ENCODE data around the gene CPA3.

Gene CPA3

GRCh38 chr3:148924562-148924961 lies 59.5 kb downstream of the CPA3 start:
- Mint-ChIP-seq H3K27me3 (peaks cover 4% of the 10 kb centered on the region), H3K9me3 (ENCODE audit: low read depth) (peaks cover 4% of the 10 kb centered on the region), H3K36me3 (no peaks in the 10 kb centered on the region), H3K4me3 (no peak overlapping the region), H3K4me1 (ENCODE audit: low read depth) (no peaks in the 10 kb centered on the region), H3K27ac (no peak overlapping the region)

- no peaks in the 10 kb centered on the region for H3K4me1 Mint-ChIP-seq (ENCODE audit: low read depth)
- H3K36me3 Mint-ChIP-seq = no peaks in the 10 kb centered on the region
- H3K27ac Mint-ChIP-seq = no peak overlapping the region
- H3K9me3 Mint-ChIP-seq (ENCODE audit: low read depth) = peaks cover 4% of the 10 kb centered on the region
- no peak overlapping the region for H3K4me3 Mint-ChIP-seq
- H3K27me3 Mint-ChIP-seq = peaks cover 3% of the 10 kb centered on the region
Observed at GRCh38 chr3:148925845-148926244, 60.7 kb downstream of the CPA3 start.

- H3K27ac Mint-ChIP-seq = no peak overlapping the region
- H3K27me3 Mint-ChIP-seq = no peaks in the 10 kb centered on the region
- no peaks in the 10 kb centered on the region for H3K4me1 Mint-ChIP-seq (ENCODE audit: low read depth)
- no peaks in the 10 kb centered on the region for H3K9me3 Mint-ChIP-seq (ENCODE audit: low read depth)
- no peak overlapping the region for H3K4me3 Mint-ChIP-seq
- H3K36me3 Mint-ChIP-seq = no peaks in the 10 kb centered on the region
Observed at GRCh38 chr3:148930752-148931151, 65.7 kb downstream of the CPA3 start.

DNA sequence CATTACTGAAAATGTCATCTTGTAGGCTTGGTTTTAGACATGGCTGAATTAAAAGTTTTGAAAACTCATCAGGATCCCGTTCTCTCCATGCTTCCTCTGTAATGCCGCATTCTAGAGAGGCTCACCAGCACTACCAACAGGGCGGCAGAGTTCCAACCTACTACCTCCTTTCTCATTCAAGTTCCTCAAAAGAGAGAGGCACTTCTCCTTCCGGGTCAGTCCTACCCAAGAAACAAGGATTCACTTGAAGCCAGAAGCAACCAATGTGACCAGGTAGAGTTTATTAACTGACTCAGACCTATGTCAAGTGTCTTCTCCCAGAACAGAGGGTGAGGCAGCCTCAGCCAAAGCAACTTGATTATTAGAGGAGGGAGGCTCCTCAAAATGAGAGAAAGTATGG lies 66.5 kb downstream of the CPA3 start:
- H3K4me3 Mint-ChIP-seq = no peak overlapping the region
- H3K4me1 Mint-ChIP-seq (ENCODE audit: low read depth) = no peaks in the 10 kb centered on the region
- H3K27me3 Mint-ChIP-seq = peaks cover 3% of the 10 kb centered on the region
- no peaks in the 10 kb centered on the region for H3K9me3 Mint-ChIP-seq (ENCODE audit: low read depth)
- H3K36me3 Mint-ChIP-seq = no peaks in the 10 kb centered on the region
- no peak overlapping the region for H3K27ac Mint-ChIP-seq

DNA sequence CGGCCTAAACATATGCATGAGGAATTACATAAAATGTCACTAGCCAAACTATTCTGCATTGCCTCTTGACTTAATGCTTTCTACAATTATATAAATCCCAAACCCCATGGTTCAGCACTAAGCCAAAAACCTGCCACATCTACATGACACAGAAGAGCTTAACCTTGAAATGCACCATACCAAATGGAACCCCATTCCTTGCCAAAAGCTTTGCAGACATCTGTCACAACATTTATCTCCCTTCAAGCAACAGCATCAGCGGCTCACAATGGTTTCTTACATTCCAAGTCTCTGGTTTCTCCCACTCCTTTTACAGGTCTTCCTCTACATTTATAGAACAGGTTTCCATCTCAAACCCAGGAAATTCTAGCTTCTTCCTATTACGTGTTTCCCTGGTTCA lies 67.9 kb downstream of the CPA3 start:
- H3K9me3 Mint-ChIP-seq (ENCODE audit: low read depth) = no peaks in the 10 kb centered on the region
- no peaks in the 10 kb centered on the region for H3K4me1 Mint-ChIP-seq (ENCODE audit: low read depth)
- H3K27me3 Mint-ChIP-seq = peaks cover 8% of the 10 kb centered on the region
- no peaks in the 10 kb centered on the region for H3K36me3 Mint-ChIP-seq
- H3K27ac Mint-ChIP-seq = no peak overlapping the region
- no peak overlapping the region for H3K4me3 Mint-ChIP-seq

GRCh38 chr3:148937467-148938255 lies 72.6 kb downstream of the CPA3 start:
- Mint-ChIP-seq H3K27ac (no peak overlapping the region), H3K4me3 (no peak overlapping the region), H3K9me3 (ENCODE audit: low read depth) (no peaks in the 10 kb centered on the region), H3K27me3 (peaks cover 11% of the 10 kb centered on the region), H3K36me3 (no peaks in the 10 kb centered on the region), H3K4me1 (ENCODE audit: low read depth) (no peaks in the 10 kb centered on the region)

DNA sequence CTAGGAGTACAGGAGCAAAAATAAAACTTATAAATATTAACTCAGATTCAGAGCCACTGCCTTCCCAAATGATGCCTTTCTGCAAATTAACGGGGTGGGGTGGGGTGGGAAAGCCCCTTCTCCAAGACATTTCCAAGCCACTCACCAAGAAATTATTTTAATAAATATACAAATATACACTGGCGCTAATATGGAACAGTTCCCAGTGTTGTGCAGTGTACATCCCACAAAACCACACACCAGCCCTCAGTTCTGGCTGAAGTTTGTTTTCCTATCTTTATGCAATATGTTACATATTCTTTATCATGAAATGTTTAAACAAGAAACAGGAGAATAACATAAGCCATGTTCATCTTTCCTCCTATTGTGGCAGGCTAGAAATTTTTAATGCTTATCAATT lies 73.2 kb downstream of the CPA3 start:
- H3K9me3 Mint-ChIP-seq (ENCODE audit: low read depth) = no peaks in the 10 kb centered on the region
- no peaks in the 10 kb centered on the region for H3K4me1 Mint-ChIP-seq (ENCODE audit: low read depth)
- H3K36me3 Mint-ChIP-seq = no peaks in the 10 kb centered on the region
- H3K27ac Mint-ChIP-seq = no peak overlapping the region
- H3K4me3 Mint-ChIP-seq = no peak overlapping the region
- peaks cover 11% of the 10 kb centered on the region for H3K27me3 Mint-ChIP-seq

DNA sequence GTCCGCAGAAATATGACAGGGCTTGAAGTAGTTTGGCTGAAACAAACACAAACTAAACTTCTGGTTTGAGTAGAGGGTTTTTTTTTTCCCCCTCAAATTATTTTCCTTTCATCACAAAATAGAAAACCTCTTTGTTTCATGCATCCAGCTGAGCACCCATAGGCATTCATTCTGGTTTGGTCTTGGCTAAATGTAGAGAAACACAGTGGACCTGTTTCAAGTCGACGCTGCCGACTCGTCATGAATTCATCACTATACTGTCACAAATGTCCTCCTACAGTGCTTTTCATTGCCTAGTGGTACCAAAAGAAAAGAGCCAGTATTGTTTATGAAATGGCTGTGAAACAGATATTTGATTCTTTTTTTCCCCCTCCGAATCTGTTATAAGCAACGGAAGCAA lies 73.8 kb downstream of the CPA3 start:
- no peak overlapping the region for H3K27ac Mint-ChIP-seq
- peaks cover 11% of the 10 kb centered on the region for H3K27me3 Mint-ChIP-seq
- no peaks in the 10 kb centered on the region for H3K9me3 Mint-ChIP-seq (ENCODE audit: low read depth)
- no peaks in the 10 kb centered on the region for H3K36me3 Mint-ChIP-seq
- H3K4me1 Mint-ChIP-seq (ENCODE audit: low read depth) = no peaks in the 10 kb centered on the region
- H3K4me3 Mint-ChIP-seq = no peak overlapping the region

DNA sequence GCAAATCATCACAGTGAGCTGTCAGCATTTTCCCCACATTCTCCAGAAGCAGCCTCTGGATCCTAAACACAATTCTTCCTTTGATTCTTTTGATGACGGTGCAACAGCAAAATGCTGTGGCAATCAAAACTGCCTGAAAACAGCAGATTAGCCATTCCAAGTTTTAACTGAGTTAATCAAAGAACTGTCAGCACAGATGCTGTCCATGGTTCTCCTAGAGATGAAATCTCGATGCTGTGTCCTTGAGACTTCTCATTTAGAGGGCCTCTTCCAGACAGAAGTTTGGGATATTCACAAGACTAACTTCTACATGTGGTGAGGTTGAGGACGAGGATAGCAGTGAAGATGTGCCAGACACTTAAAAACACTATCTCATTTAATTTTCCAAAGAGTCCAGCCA lies 75.9 kb downstream of the CPA3 start:
- Mint-ChIP-seq H3K4me3 (no peak overlapping the region), H3K27ac (no peak overlapping the region), H3K36me3 (no peaks in the 10 kb centered on the region), H3K27me3 (peaks cover 11% of the 10 kb centered on the region), H3K9me3 (ENCODE audit: low read depth) (no peaks in the 10 kb centered on the region), H3K4me1 (ENCODE audit: low read depth) (no peaks in the 10 kb centered on the region)

DNA sequence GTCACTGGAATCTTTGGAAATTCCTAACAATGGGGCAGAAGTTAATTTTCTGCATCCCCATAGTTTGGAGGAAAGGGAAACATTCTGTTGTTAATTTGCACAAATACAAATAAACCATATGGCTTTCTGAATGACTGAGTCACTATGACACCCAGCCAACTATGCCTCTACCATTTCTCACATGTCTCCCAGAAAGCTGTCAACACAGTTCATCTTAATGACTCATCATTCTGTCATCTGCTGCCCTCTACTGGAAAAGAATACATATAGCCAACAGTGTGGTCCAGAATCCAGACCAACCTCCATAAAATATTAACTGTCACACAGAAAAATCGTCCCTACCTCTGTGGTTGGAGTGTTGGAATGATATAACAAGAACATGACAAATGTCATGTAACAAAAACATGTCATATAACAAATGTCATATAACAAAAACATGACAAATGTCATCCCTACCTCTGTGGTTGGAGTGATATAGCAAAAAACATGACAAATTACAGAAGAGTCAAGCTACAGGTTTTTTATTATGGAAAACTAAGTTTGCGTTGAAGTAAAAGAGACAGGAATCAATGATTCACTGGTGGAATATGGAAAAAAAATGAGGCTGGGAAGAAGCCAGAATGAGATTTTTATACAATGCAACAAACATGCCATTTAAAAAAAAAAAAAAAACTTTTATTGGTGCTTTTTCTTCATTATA lies 78.6 kb downstream of the CPA3 start:
- Mint-ChIP-seq H3K27me3 (peaks cover 5% of the 10 kb centered on the region), H3K36me3 (no peaks in the 10 kb centered on the region), H3K4me1 (ENCODE audit: low read depth) (no peaks in the 10 kb centered on the region), H3K4me3 (no peak overlapping the region), H3K27ac (no peak overlapping the region), H3K9me3 (ENCODE audit: low read depth) (no peaks in the 10 kb centered on the region)

DNA sequence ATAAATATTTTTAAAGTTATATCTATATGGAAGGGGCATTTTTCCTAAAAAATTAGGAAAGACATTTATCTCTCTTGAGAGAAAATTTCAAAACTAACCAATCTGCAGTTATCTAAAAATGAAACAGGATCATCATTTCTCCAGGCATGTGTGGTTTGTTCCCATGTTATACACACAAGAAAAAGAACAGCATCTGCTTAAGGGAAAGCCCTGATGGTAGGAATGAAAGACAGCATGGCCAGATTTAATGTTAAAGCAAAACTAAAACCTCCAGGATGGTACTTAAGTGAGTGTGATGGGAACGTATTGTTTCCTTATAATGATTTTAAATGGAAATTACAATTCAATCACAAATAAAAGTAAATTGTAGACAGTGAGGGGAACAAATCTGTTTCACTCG lies 80.0 kb downstream of the CPA3 start:
- Mint-ChIP-seq H3K27ac (no peak overlapping the region), H3K4me1 (ENCODE audit: low read depth) (no peaks in the 10 kb centered on the region), H3K27me3 (peaks cover 2% of the 10 kb centered on the region), H3K9me3 (ENCODE audit: low read depth) (no peaks in the 10 kb centered on the region), H3K4me3 (no peak overlapping the region), H3K36me3 (no peaks in the 10 kb centered on the region)
